ENCODE data around the gene OR52A5. TPM values are rescaled to one million over a fixed set of nuclear protein-coding genes. Genes with fewer than 3 reads are reported as not detected.

OR52A5 gene
- total and polyA plus RNA-seq, 2 donors (not counting 1 experiment from before 2014, with no cell fraction given), result not detected

DNA sequence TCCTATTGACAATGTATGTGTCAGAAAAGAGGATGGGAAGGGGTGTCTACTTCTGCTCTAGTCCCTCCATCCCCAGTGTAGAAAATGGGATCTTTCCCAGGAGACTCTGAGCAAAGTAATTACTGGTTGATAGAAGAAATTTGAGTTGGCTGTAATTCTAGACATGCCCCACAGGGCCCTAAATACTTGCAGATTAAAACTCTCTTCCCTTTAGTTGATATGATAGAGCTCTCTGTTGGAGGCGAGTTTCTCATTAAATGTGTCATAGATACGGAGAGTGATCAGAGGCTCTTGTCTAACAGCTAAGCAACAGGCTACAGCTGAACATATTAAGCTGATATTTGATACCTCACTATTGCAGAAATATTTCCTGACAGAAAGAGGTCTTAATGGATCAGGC lies 35.9 kb downstream of the OR52A5 start:
- intact Hi-C loops (cut with micrococcal nuclease), result no loop called here
- no peak overlapping the region for H3K27ac Mint-ChIP-seq
- Histone ChIP-seq H3K27me3 (replicated peaks in 1 of 4; ENCODE audit: control extremely low read depth in 1 of 4, control insufficient read depth in 3 of 4, insufficient read depth in 4 of 4, low read length in 3 of 4) (no peaks in the 10 kb centered on the region), H3K9ac (ENCODE audit: low read length) (no peak overlapping the region), H3K27ac (ENCODE audit: low read length in 2 of 2) (no peak overlapping the region), H3K9me3 (ENCODE audit: control extremely low read depth in 1 of 3, control insufficient read depth in 2 of 3, insufficient read depth in 1 of 3, low read length in 2 of 3) (no peaks in the 10 kb centered on the region), H3K4me1 (ENCODE audit: control insufficient read depth in 2 of 2, insufficient read depth in 2 of 2, low read length in 2 of 2) (no peaks in the 10 kb centered on the region), H3K36me3 (replicated peaks in 1 of 2; ENCODE audit: control extremely low read depth in 1 of 2, control insufficient read depth in 1 of 2, extremely low read depth in 1 of 2, insufficient read depth in 2 of 2, low read length in 1 of 2) (no peaks in the 10 kb centered on the region), H3K4me2 (replicated peaks; ENCODE audit: low read depth, low read length, poor library complexity, severe bottlenecking) (no peak overlapping the region), H2AFZ (ENCODE audit: insufficient read depth, low read depth, low read length, poor library complexity, severe bottlenecking) (no peak overlapping the region), H4K20me1 (ENCODE audit: control insufficient read depth, insufficient read depth, low read length, poor library complexity, severe bottlenecking) (no peaks in the 10 kb centered on the region), H3K4me3 (ENCODE audit: control extremely low read depth in 1 of 5, extremely low read depth in 1 of 5, insufficient read depth in 1 of 5, low read depth in 2 of 5, low read length in 4 of 5) (no peak overlapping the region), H3K79me2 (ENCODE audit: control insufficient read depth, insufficient read depth, low read length) (no peaks in the 10 kb centered on the region)
- DNase-seq, result no peak
- ChIA-PET CTCF (no interaction called here), POLR2A (no interaction called here)
- no peaks in the 10 kb centered on the region for H3K9me3 Mint-ChIP-seq (ENCODE audit: insufficient read depth)
- no peak for ATAC-seq (ENCODE audit: low read depth)
- H3K4me3 Mint-ChIP-seq, result no peak overlapping the region
- H3K27me3 Mint-ChIP-seq, result peaks cover 6% of the 10 kb centered on the region
- WGBS (ENCODE audit: insufficient coverage), result no CpG with 5 or more reads among the region's 2 CpGs
- TF ChIP-seq, protein P1, sequence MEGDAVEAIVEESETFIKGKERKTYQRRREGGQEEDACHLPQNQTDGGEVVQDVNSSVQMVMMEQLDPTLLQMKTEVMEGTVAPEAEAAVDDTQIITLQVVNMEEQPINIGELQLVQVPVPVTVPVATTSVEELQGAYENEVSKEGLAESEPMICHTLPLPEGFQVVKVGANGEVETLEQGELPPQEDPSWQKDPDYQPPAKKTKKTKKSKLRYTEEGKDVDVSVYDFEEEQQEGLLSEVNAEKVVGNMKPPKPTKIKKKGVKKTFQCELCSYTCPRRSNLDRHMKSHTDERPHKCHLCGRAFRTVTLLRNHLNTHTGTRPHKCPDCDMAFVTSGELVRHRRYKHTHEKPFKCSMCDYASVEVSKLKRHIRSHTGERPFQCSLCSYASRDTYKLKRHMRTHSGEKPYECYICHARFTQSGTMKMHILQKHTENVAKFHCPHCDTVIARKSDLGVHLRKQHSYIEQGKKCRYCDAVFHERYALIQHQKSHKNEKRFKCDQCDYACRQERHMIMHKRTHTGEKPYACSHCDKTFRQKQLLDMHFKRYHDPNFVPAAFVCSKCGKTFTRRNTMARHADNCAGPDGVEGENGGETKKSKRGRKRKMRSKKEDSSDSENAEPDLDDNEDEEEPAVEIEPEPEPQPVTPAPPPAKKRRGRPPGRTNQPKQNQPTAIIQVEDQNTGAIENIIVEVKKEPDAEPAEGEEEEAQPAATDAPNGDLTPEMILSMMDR (IDR thresholded peaks at IDR 0.05), result no peak
- no peak for TF ChIP-seq EZH2 (IDR thresholded peaks at IDR 0.05; ENCODE audit: borderline replicate concordance, insufficient read depth, low read depth, low read length, poor library complexity, severe bottlenecking)
- H3K4me1 Mint-ChIP-seq, result no peaks in the 10 kb centered on the region

DNA sequence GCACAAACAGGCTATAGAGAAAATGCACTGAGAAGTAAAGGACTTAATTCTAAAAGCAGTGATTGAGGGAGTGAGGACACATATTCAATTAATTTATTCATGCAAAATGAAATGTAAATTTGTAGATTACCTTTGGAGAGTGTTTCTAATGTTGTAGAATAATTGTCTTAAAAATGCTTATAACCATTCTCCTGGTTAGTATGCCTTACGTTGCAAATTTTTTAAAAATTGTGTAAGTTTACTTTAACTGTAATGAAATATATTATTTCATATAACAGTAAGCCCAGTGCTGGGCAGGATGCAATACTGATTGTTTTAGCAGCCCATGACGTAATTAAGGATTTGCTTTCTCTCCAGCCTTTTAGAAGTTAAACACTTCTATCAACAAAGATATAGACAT lies 42.1 kb downstream of the OR52A5 start:
- no peak overlapping the region for H3K9ac ChIP-seq (ENCODE audit: low read length)
- ChIA-PET CTCF (no interaction called here), POLR2A (no interaction called here)
- no peaks in the 10 kb centered on the region for H3K4me1 ChIP-seq (ENCODE audit: control insufficient read depth in 2 of 2, insufficient read depth in 2 of 2, low read length in 2 of 2)
- no peaks in the 10 kb centered on the region for H3K9me3 ChIP-seq (ENCODE audit: control extremely low read depth in 1 of 3, control insufficient read depth in 2 of 3, insufficient read depth in 1 of 3, low read length in 2 of 3)
- Mint-ChIP-seq H3K9me3 (ENCODE audit: insufficient read depth) (no peaks in the 10 kb centered on the region), H3K4me3 (no peak overlapping the region), H3K27me3 (peaks cover 6% of the 10 kb centered on the region), H3K4me1 (no peaks in the 10 kb centered on the region), H3K27ac (no peak overlapping the region)
- no peak for TF ChIP-seq EZH2 (IDR thresholded peaks at IDR 0.05; ENCODE audit: borderline replicate concordance, insufficient read depth, low read depth, low read length, poor library complexity, severe bottlenecking)
- TF ChIP-seq, protein P1 (IDR thresholded peaks at IDR 0.05), result no peak
- ATAC-seq (ENCODE audit: low read depth) (no peak), DNase-seq (no peak)
- H3K36me3 ChIP-seq (replicated peaks in 1 of 2; ENCODE audit: control extremely low read depth in 1 of 2, control insufficient read depth in 1 of 2, extremely low read depth in 1 of 2, insufficient read depth in 2 of 2, low read length in 1 of 2), result no peaks in the 10 kb centered on the region
- intact Hi-C loops (cut with micrococcal nuclease), result no loop called here
- H3K27me3 ChIP-seq (replicated peaks in 1 of 4; ENCODE audit: control extremely low read depth in 1 of 4, control insufficient read depth in 3 of 4, insufficient read depth in 4 of 4, low read length in 3 of 4), result no peaks in the 10 kb centered on the region
- no peak overlapping the region for H2AFZ ChIP-seq (ENCODE audit: insufficient read depth, low read depth, low read length, poor library complexity, severe bottlenecking)
- no peak overlapping the region for H3K27ac ChIP-seq (ENCODE audit: low read length in 2 of 2)
- no peak overlapping the region for H3K4me3 ChIP-seq (ENCODE audit: control extremely low read depth in 1 of 5, extremely low read depth in 1 of 5, insufficient read depth in 1 of 5, low read depth in 2 of 5, low read length in 4 of 5)
- H3K4me2 ChIP-seq (replicated peaks; ENCODE audit: low read depth, low read length, poor library complexity, severe bottlenecking), result no peak overlapping the region
- WGBS (ENCODE audit: insufficient coverage), result no CpG with 5 or more reads among the region's 2 CpGs
- H4K20me1 ChIP-seq (ENCODE audit: control insufficient read depth, insufficient read depth, low read length, poor library complexity, severe bottlenecking), result no peaks in the 10 kb centered on the region
- no peaks in the 10 kb centered on the region for H3K79me2 ChIP-seq (ENCODE audit: control insufficient read depth, insufficient read depth, low read length)
